H1 (cell line): Measurements from ENCODE around the gene ZNF415. TPM values are rescaled to one million over a fixed set of nuclear protein-coding genes. Genes with fewer than 3 reads are reported as not detected.

Experiments
- BCL11A ChIP-seq, 2 experiments: IDR thresholded peaks; one replicate each; pipeline ENCODE4 v1.6.1; 2011; ENCODE audit warnings: low read depth in 2 of 2, low read length in 2 of 2, mild to moderate bottlenecking in 2 of 2
- CBX8 ChIP-seq: fragments of 300-800, 300-1000 bp; sonication (generic); IDR thresholded peaks from 2 replicates; pipeline ENCODE4 v1.7.1; 2016; ENCODE audit warnings: low read depth, low read length, borderline replicate concordance
- JUN ChIP-seq: IDR thresholded peaks from 2 replicates; pipeline ENCODE4 v1.6.1; 2011; ENCODE audit warnings: low read depth, mild to moderate bottlenecking, improper control_type of control experiment, low read length
- PHF8 ChIP-seq: fragments of 200-600 bp; sonication (generic); conservative IDR thresholded peaks from 2 replicates; pipeline ENCODE4 v1.7.1; 2012; ENCODE audit warnings: low read depth, mild to moderate bottlenecking, inconsistent platforms, low read length, moderate library complexity
- RXRA ChIP-seq: IDR thresholded peaks from 2 replicates; pipeline ENCODE4 v1.6.1; 2011; ENCODE audit warnings: low read depth, mild to moderate bottlenecking, low read length, moderate library complexity; ENCODE audit not compliant: insufficient read depth
- SIRT6 ChIP-seq: IDR thresholded peaks from one replicate; pipeline ENCODE4 v1.7.1; 2012; ENCODE audit warnings: low read length, inconsistent platforms
- SRF ChIP-seq: IDR thresholded peaks from 2 replicates; pipeline ENCODE4 v1.6.1; 2011; ENCODE audit warnings: mild to moderate bottlenecking, low read depth, low read length, moderate library complexity
- polyA plus RNA-seq, 7 experiments: library from polyadenylated mRNA; depleted of rRNA in 3 of 7; stranded (reverse) in 5 of 7; unstranded in 2 of 7; fragments of >200 nt in 5 of 7; fragments of 200-250 nt in 2 of 7; gene quantifications; 1 replicate in 5 of 7; 2 replicates in 1 of 7; 4 replicates in 1 of 7; pipeline versions ENCODE4 v1.2.1 to v1.2.3, GENCODE V29; 2011 to 2013; ENCODE audit warnings: missing spikeins in 2 of 7, mixed read lengths in 2 of 7
- total RNA-seq: library from RNA; stranded (reverse); fragmentation: NEBNext Ultra II Directional; extraction: Animal tissue kit (Norgen Biotek cat#: 25700); gene quantifications from 2 replicates; pipeline ENCODE4 v1.2.1, GENCODE V29; 2021
- TF ChIP-seq, protein P1 (sequence below): fragments of 300-600 bp; sonication (generic); IDR thresholded peaks from 2 replicates; pipeline ENCODE4 v1.7.1; 2012; ENCODE audit warnings: low read length, moderate library complexity, mild to moderate bottlenecking, inconsistent platforms; ENCODE audit not compliant: insufficient replicate concordance

Gene ZNF415
- total and polyA plus RNA-seq, 2 of the 8 experiments (the other 6 are each of a cell fraction or from before 2014, with no cell fraction given), result 5.8 to 9.7 TPM

DNA sequence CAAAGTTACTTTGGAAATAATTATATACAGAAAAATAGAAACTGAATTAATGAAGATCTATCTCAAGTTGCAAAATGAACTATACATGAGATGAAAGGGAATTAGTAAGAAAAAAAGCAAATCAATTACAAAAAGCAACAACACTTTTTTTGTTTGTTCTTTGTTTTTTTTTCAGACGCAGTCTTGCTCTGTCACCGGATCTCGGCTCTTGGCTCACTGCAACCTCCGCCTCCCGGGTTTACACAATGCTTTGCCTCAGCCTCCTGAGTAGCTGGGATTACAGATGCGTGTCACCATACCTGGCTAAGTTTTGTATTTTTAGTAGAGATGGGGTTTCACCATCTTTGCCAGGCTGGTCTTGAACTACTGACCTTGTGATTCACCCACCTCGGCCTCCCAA, 2.2 kb downstream of the ZNF415 start (continued):
- TF ChIP-seq, protein P1, sequence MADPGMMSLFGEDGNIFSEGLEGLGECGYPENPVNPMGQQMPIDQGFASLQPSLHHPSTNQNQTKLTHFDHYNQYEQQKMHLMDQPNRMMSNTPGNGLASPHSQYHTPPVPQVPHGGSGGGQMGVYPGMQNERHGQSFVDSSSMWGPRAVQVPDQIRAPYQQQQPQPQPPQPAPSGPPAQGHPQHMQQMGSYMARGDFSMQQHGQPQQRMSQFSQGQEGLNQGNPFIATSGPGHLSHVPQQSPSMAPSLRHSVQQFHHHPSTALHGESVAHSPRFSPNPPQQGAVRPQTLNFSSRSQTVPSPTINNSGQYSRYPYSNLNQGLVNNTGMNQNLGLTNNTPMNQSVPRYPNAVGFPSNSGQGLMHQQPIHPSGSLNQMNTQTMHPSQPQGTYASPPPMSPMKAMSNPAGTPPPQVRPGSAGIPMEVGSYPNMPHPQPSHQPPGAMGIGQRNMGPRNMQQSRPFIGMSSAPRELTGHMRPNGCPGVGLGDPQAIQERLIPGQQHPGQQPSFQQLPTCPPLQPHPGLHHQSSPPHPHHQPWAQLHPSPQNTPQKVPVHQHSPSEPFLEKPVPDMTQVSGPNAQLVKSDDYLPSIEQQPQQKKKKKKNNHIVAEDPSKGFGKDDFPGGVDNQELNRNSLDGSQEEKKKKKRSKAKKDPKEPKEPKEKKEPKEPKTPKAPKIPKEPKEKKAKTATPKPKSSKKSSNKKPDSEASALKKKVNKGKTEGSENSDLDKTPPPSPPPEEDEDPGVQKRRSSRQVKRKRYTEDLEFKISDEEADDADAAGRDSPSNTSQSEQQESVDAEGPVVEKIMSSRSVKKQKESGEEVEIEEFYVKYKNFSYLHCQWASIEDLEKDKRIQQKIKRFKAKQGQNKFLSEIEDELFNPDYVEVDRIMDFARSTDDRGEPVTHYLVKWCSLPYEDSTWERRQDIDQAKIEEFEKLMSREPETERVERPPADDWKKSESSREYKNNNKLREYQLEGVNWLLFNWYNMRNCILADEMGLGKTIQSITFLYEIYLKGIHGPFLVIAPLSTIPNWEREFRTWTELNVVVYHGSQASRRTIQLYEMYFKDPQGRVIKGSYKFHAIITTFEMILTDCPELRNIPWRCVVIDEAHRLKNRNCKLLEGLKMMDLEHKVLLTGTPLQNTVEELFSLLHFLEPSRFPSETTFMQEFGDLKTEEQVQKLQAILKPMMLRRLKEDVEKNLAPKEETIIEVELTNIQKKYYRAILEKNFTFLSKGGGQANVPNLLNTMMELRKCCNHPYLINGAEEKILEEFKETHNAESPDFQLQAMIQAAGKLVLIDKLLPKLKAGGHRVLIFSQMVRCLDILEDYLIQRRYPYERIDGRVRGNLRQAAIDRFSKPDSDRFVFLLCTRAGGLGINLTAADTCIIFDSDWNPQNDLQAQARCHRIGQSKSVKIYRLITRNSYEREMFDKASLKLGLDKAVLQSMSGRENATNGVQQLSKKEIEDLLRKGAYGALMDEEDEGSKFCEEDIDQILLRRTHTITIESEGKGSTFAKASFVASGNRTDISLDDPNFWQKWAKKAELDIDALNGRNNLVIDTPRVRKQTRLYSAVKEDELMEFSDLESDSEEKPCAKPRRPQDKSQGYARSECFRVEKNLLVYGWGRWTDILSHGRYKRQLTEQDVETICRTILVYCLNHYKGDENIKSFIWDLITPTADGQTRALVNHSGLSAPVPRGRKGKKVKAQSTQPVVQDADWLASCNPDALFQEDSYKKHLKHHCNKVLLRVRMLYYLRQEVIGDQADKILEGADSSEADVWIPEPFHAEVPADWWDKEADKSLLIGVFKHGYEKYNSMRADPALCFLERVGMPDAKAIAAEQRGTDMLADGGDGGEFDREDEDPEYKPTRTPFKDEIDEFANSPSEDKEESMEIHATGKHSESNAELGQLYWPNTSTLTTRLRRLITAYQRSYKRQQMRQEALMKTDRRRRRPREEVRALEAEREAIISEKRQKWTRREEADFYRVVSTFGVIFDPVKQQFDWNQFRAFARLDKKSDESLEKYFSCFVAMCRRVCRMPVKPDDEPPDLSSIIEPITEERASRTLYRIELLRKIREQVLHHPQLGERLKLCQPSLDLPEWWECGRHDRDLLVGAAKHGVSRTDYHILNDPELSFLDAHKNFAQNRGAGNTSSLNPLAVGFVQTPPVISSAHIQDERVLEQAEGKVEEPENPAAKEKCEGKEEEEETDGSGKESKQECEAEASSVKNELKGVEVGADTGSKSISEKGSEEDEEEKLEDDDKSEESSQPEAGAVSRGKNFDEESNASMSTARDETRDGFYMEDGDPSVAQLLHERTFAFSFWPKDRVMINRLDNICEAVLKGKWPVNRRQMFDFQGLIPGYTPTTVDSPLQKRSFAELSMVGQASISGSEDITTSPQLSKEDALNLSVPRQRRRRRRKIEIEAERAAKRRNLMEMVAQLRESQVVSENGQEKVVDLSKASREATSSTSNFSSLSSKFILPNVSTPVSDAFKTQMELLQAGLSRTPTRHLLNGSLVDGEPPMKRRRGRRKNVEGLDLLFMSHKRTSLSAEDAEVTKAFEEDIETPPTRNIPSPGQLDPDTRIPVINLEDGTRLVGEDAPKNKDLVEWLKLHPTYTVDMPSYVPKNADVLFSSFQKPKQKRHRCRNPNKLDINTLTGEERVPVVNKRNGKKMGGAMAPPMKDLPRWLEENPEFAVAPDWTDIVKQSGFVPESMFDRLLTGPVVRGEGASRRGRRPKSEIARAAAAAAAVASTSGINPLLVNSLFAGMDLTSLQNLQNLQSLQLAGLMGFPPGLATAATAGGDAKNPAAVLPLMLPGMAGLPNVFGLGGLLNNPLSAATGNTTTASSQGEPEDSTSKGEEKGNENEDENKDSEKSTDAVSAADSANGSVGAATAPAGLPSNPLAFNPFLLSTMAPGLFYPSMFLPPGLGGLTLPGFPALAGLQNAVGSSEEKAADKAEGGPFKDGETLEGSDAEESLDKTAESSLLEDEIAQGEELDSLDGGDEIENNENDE, result no peak
- TF ChIP-seq RXRA (no peak), BCL11A (IDR thresholded peaks at IDR 0.05; ENCODE audit: low read depth in 2 of 2, low read length in 2 of 2) (no peak), SIRT6 (no peak), CBX8 (no peak), PHF8 (no peak), JUN (no peak), SRF (no peak)
